Fibroblast of lung (primary cell): ENCODE data around the gene COA1. TPM values are rescaled to one million over a fixed set of nuclear protein-coding genes. Genes with fewer than 3 reads are reported as not detected.
A peak's percentile ranks its signal among the peaks of the same experiment; 100 is the strongest.

Experiments used
- DNase-seq, 2 donors: peaks; one replicate each; pipeline versions ENCODE4 v3.0.0 to v3.0.0-alpha.2; 2010; ENCODE audit warnings: low read depth in 2 of 2
- H2AFZ ChIP-seq: 2 replicates; pipeline ENCODE4 v1.5.1; 2012; ENCODE audit warnings: low read length, control low read depth, inconsistent platforms
- H3K27ac ChIP-seq: 2 replicates; pipeline ENCODE4 v1.5.1; 2011; ENCODE audit warnings: low read length, control low read depth; ENCODE audit not compliant: insufficient read depth
- H3K27me3 ChIP-seq: 2 replicates; pipeline ENCODE4 v1.5.1; 2011; ENCODE audit warnings: mild to moderate bottlenecking, low read length; ENCODE audit not compliant: control insufficient read depth, insufficient read depth
- H3K36me3 ChIP-seq: 2 replicates; pipeline ENCODE4 v1.5.1; 2011; ENCODE audit warnings: low read length; ENCODE audit not compliant: control insufficient read depth, insufficient read depth
- H3K4me1 ChIP-seq: 2 replicates; pipeline ENCODE4 v1.5.1; 2011; ENCODE audit warnings: low read length; ENCODE audit not compliant: control insufficient read depth, insufficient read depth; ENCODE audit errors: extremely low read depth
- H3K4me2 ChIP-seq: 2 replicates; pipeline ENCODE4 v1.5.1; 2011; ENCODE audit warnings: low read length, control low read depth; ENCODE audit not compliant: insufficient read depth; ENCODE audit errors: extremely low read depth
- H3K4me3 ChIP-seq, 4 experiments: fragments of 200-600 bp in 1 of 4; sonication (generic) in 1 of 4; replicated peaks in 1 of 4; 2 replicates each; pipeline ENCODE4 v1.5.1; 2011 to 2016; ENCODE audit warnings: low read length in 4 of 4, low read depth in 3 of 4, mild to moderate bottlenecking in 3 of 4, control low read depth in 2 of 4, inconsistent platforms in 1 of 4, mixed read lengths in 1 of 4; ENCODE audit not compliant: insufficient read depth in 1 of 4; ENCODE audit errors: control extremely low read depth in 1 of 4
- H3K79me2 ChIP-seq: 2 replicates; pipeline ENCODE4 v1.5.1; 2012; ENCODE audit warnings: mild to moderate bottlenecking, low read length, inconsistent platforms; ENCODE audit not compliant: control insufficient read depth, insufficient read depth
- H3K9ac ChIP-seq: 2 replicates; pipeline ENCODE4 v1.5.1; 2011; ENCODE audit warnings: mild to moderate bottlenecking, low read length, control low read depth; ENCODE audit not compliant: insufficient read depth
- H3K9me3 ChIP-seq: 2 replicates; pipeline ENCODE4 v1.5.1; 2012; ENCODE audit warnings: low read depth, low read length; ENCODE audit not compliant: control insufficient read depth, insufficient read depth
- H4K20me1 ChIP-seq: 2 replicates; pipeline ENCODE4 v1.5.1; 2011; ENCODE audit warnings: low read length; ENCODE audit not compliant: control insufficient read depth, insufficient read depth; ENCODE audit errors: extremely low read depth
- EZH2 ChIP-seq: IDR thresholded peaks from 2 replicates; pipeline ENCODE4 v1.5.1; 2012; ENCODE audit warnings: low read length, control low read depth, mild to moderate bottlenecking; ENCODE audit errors: missing control alignments
- polyA plus RNA-seq, 2 donors: library from polyadenylated mRNA; depleted of rRNA in 1 of 2; stranded (reverse) in 1 of 2; unstranded in 1 of 2; fragments of >200 nt; gene quantifications; 2 replicates each; pipeline ENCODE4 v1.2.1, GENCODE V29; 2011 to 2012; ENCODE audit warnings: missing spikeins in 1 of 2
- total RNA-seq: library from RNA; depleted of rRNA; stranded (reverse); fragments of >200 nt; gene quantifications from 2 replicates; pipeline ENCODE4 v1.2.1, GENCODE V29; 2014
- TF ChIP-seq, protein P1 (sequence below), 2 donors: IDR thresholded peaks in 1 of 2; conservative IDR thresholded peaks in 1 of 2; 1 replicate in 1 of 2; 2 replicates in 1 of 2; pipeline ENCODE4 v1.5.1; 2011 to 2012; ENCODE audit warnings: low read length in 2 of 2, control low read depth in 1 of 2, inconsistent platforms in 1 of 2, low read depth in 1 of 2, mild to moderate bottlenecking in 1 of 2

COA1 gene
- total and polyA plus RNA-seq, 2 donors (not counting 1 experiment from before 2014, with no cell fraction given): 28.8 to 39.6 TPM

DNA sequence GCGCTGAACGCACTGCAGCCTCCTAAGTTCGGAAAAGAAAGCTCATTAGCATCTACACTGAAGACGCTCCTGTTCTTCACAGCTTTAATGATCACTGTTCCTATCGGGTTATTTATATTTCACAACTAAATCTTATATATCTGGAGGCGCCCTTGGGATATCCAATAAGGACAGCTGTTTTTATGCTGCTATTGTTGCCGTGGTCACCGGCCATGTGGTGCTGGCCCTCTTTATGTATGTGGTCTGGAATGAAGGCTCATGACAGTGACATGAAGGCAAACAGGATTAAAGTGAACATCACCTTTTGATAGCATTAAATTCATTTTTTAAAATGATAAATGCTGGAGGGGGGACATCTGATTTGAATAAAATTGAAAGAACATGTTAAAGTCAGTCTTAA is 38.0 kb upstream of the COA1 start:
- Histone ChIP-seq H3K4me3 (no peak overlapping the region), H4K20me1 (no peaks in the 10 kb centered on the region), H3K9me3 (no peaks in the 10 kb centered on the region), H3K27me3 (no peaks in the 10 kb centered on the region), H3K27ac (no peak overlapping the region), H2AFZ (no peak overlapping the region), H3K79me2 (peaks cover 9% of the 10 kb centered on the region), H3K4me1 (peaks cover 10% of the 10 kb centered on the region), H3K9ac (no peak overlapping the region), H3K4me2 (no peak overlapping the region), H3K36me3 (no peaks in the 10 kb centered on the region)
- no peak for TF ChIP-seq EZH2
- TF ChIP-seq, protein P1, sequence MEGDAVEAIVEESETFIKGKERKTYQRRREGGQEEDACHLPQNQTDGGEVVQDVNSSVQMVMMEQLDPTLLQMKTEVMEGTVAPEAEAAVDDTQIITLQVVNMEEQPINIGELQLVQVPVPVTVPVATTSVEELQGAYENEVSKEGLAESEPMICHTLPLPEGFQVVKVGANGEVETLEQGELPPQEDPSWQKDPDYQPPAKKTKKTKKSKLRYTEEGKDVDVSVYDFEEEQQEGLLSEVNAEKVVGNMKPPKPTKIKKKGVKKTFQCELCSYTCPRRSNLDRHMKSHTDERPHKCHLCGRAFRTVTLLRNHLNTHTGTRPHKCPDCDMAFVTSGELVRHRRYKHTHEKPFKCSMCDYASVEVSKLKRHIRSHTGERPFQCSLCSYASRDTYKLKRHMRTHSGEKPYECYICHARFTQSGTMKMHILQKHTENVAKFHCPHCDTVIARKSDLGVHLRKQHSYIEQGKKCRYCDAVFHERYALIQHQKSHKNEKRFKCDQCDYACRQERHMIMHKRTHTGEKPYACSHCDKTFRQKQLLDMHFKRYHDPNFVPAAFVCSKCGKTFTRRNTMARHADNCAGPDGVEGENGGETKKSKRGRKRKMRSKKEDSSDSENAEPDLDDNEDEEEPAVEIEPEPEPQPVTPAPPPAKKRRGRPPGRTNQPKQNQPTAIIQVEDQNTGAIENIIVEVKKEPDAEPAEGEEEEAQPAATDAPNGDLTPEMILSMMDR (conservative IDR thresholded peaks at IDR 0.05 in 1 of 2, IDR thresholded peaks at IDR 0.05 in 1 of 2; ENCODE audit: low read depth in 1 of 2, low read length in 2 of 2): no peak
- DNase-seq: no peak

DNA sequence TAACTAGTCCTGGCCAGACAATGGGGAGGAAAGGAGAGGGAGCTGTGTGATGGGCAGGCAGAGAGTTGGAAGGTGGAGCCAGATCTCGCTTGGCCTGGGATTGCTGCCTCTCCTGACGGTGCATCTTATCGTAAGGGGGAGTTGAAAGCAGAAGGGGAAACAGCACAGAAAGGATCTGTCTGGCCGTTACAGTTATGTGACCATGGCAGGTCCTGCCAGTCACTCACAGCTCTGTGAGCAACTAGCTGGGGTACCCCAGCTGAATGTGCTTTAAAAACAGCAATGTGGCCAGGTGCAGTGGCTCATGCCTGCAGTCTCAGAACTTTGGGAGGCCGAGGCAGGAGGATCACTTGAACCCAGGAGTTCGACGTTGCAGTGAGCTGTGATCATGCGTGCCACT is 37.2 kb upstream of the COA1 start:
- peaks cover 9% of the 10 kb centered on the region for H3K79me2 ChIP-seq
- TF ChIP-seq, protein P1 (conservative IDR thresholded peaks at IDR 0.05 in 1 of 2, IDR thresholded peaks at IDR 0.05 in 1 of 2; ENCODE audit: low read depth in 1 of 2, low read length in 2 of 2): no peak
- TF ChIP-seq EZH2: no peak
- H3K27me3 ChIP-seq: no peaks in the 10 kb centered on the region
- H3K4me1 ChIP-seq: peaks cover 14% of the 10 kb centered on the region
- no peaks in the 10 kb centered on the region for H4K20me1 ChIP-seq
- H3K9ac ChIP-seq: no peak overlapping the region
- H3K9me3 ChIP-seq: no peaks in the 10 kb centered on the region
- H2AFZ ChIP-seq: no peak overlapping the region
- no peak overlapping the region for H3K4me3 ChIP-seq
- no peaks in the 10 kb centered on the region for H3K36me3 ChIP-seq
- no peak for DNase-seq
- no peak overlapping the region for H3K27ac ChIP-seq
- H3K4me2 ChIP-seq: no peak overlapping the region

DNA sequence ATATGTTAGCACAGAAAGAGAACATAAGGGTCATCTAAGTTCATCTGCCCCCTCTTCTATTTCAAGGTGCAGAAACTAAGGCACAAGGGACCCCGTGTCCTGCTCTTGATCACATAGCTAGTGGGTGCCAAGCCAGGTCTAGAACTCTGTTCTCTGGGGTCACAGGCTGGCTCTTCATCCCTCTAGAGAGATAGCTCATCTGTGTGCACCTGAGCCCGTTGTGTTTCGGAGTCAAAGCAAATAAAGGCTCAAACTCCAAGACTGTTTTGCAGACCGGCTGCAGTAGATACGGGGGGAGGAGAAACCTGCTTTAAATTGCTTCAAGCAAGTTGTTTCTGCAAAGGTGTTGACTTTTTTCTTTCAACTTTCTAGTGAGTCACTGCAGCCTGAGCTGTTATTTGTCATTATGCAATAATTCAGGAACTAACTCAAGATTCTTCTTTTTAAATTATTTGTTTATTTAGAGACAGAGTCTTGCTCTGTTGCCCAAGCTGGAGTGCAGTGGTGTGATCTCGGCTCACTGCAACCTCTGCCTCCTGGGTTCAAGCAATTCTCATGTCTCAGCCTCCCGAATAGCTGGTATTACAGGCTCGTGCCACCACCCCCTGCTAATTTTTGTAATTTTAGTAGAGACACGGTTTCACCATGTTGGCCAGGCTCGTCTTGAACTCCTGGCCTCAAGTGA is 35.6 kb upstream of the COA1 start:
- TF ChIP-seq EZH2: no peak
- TF ChIP-seq, protein P1 (conservative IDR thresholded peaks at IDR 0.05 in 1 of 2, IDR thresholded peaks at IDR 0.05 in 1 of 2; ENCODE audit: low read depth in 1 of 2, low read length in 2 of 2): no peak
- H3K4me1 ChIP-seq: peaks cover 14% of the 10 kb centered on the region
- DNase-seq: peak; percentile 35 to 51
- no peaks in the 10 kb centered on the region for H4K20me1 ChIP-seq
- H3K36me3 ChIP-seq: no peaks in the 10 kb centered on the region
- H3K4me3 ChIP-seq: no peak overlapping the region
- no peak overlapping the region for H2AFZ ChIP-seq
- no peaks in the 10 kb centered on the region for H3K27me3 ChIP-seq
- H3K9ac ChIP-seq: no peak overlapping the region
- H3K9me3 ChIP-seq: no peaks in the 10 kb centered on the region
- no peak overlapping the region for H3K27ac ChIP-seq
- peak overlapping the region; percentile 72 for H3K4me2 ChIP-seq
- peaks cover 9% of the 10 kb centered on the region for H3K79me2 ChIP-seq
